BE2C (cell line): ENCODE data around the gene EGF.

Experiments
- DNase-seq: peaks from one replicate; pipeline ENCODE4 v3.0.0-alpha.2; 2020
- H3K27me3 ChIP-seq: fragments of 250-450 bp; sonication (Bioruptor Pico); 2 replicates; pipeline ENCODE4 v1.5.1; 2020; ENCODE audit warnings: mild to moderate bottlenecking
- H3K36me3 ChIP-seq: fragments of 250-450 bp; sonication (Bioruptor Pico); 2 replicates; pipeline ENCODE4 v1.5.1; 2020; ENCODE audit warnings: mild to moderate bottlenecking
- H3K4me1 ChIP-seq: fragments of 250-450 bp; sonication (Bioruptor Pico); 2 replicates; pipeline ENCODE4 v1.5.1; 2020
- H3K4me3 ChIP-seq: 2 replicates; pipeline ENCODE4 v1.5.1; 2011; ENCODE audit warnings: low read depth, low read length
- H3K9me3 ChIP-seq: fragments of 250-450 bp; sonication (Bioruptor Pico); 2 replicates; pipeline ENCODE4 v1.5.1; 2020
- TF ChIP-seq, protein P1 (sequence below): IDR thresholded peaks from 2 replicates; pipeline ENCODE4 v1.5.1; 2012; ENCODE audit warnings: mild to moderate bottlenecking, low read depth, low read length

Gene EGF

DNA sequence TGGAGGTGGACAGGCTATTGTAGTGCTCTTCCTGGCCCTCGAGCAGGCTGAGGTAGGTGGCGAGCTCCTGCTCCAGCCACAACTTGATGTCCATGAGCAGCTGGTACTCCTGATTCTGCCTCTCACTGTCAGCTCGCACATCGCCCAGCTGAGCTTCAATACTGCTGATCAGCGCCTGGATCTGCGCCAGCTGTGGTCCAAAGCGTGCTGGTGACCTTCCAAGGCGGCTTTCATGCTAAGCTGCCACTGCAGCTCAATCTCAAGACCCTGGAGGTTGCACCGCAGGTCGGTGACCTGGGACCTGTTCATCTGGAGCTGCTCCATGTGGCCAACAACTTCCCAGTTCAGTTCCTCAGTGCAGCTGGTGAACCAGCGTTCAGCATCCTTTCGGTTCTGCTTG, 33.6 kb upstream of the EGF start:
- DNase-seq, result no peak
- Histone ChIP-seq H3K36me3 (no peaks in the 10 kb centered on the region), H3K4me3 (no peak overlapping the region), H3K27me3 (no peaks in the 10 kb centered on the region), H3K9me3 (no peaks in the 10 kb centered on the region), H3K4me1 (no peaks in the 10 kb centered on the region)
- TF ChIP-seq, protein P1, sequence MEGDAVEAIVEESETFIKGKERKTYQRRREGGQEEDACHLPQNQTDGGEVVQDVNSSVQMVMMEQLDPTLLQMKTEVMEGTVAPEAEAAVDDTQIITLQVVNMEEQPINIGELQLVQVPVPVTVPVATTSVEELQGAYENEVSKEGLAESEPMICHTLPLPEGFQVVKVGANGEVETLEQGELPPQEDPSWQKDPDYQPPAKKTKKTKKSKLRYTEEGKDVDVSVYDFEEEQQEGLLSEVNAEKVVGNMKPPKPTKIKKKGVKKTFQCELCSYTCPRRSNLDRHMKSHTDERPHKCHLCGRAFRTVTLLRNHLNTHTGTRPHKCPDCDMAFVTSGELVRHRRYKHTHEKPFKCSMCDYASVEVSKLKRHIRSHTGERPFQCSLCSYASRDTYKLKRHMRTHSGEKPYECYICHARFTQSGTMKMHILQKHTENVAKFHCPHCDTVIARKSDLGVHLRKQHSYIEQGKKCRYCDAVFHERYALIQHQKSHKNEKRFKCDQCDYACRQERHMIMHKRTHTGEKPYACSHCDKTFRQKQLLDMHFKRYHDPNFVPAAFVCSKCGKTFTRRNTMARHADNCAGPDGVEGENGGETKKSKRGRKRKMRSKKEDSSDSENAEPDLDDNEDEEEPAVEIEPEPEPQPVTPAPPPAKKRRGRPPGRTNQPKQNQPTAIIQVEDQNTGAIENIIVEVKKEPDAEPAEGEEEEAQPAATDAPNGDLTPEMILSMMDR, result no peak

DNA sequence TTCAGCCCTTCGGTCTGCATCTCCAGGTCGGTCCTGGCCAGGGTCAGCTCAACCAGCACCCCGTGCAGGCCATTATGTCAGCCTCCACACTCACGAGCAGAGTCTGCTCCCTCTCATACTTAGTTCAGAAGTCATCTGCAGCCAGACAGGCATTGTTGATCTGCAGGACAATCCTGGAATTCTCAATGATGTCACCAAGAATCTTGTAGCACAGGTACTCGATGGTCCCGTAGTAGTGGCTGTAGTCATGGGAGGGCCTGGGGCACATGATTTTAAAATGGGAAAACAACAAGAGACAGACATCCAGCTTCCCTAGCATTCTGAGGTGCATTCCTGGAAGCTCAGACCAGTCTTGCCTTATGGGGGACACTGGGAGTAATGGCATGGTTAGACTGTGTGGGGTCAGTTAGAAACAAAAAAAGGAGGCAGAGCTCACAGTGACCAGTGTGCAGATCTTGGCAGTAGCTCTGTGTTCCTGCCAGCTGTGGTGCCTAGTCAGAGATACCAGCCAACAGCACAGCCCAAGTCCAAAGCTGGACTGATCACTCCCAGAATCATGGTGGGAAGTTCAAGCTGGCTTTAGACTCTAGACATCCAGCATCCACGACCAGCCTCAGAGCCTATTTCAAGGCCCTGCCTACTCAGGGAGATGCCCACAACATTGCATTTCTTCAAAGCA, 32.9 kb upstream of the EGF start:
- Histone ChIP-seq H3K4me1 (no peaks in the 10 kb centered on the region), H3K27me3 (no peaks in the 10 kb centered on the region), H3K36me3 (no peaks in the 10 kb centered on the region), H3K9me3 (no peaks in the 10 kb centered on the region), H3K4me3 (no peak overlapping the region)
- TF ChIP-seq, protein P1, result no peak
- no peak for DNase-seq

DNA sequence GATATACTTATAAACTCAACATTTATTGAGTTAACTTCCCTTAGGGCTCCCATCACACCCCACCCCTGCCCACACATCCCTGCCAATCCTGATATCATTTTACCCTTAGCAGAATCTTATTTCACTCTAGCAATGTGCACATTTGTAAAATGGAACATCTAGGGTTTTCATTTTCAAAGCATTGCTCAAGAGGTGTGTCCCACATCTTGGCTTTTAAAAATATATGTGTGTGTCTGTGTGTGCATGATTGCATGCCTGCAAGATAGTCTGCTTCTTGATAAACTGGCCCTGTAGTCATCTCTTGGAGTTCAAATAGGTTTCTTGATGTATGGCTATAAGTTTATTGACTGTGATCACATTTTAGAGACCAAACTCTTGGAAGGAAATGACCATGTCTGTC, 26.4 kb upstream of the EGF start:
- no peak overlapping the region for H3K4me3 ChIP-seq
- TF ChIP-seq, protein P1, result no peak
- DNase-seq, result no peak
- no peaks in the 10 kb centered on the region for H3K36me3 ChIP-seq
- no peaks in the 10 kb centered on the region for H3K27me3 ChIP-seq
- H3K9me3 ChIP-seq, result no peaks in the 10 kb centered on the region
- H3K4me1 ChIP-seq, result no peaks in the 10 kb centered on the region

DNA sequence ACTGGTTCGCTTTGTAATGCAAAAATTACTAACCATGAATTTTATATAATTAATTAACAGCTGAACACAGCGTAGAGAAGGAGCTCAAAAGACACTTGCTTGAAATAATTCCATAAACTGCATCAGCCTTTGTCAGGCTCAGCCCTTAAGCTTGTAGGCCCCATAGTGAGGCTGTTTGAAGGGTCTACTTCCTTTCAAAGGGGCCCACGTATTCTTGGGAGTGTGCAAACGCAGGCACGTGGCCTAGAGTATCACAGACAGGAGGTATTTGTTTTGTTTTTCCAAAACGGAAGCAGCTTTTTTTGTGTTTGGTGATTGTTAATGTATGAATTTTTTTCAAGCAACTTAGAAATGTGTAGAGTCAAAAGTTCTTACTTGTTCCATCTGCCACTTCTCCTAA, 25.6 kb upstream of the EGF start:
- no peaks in the 10 kb centered on the region for H3K9me3 ChIP-seq

DNA sequence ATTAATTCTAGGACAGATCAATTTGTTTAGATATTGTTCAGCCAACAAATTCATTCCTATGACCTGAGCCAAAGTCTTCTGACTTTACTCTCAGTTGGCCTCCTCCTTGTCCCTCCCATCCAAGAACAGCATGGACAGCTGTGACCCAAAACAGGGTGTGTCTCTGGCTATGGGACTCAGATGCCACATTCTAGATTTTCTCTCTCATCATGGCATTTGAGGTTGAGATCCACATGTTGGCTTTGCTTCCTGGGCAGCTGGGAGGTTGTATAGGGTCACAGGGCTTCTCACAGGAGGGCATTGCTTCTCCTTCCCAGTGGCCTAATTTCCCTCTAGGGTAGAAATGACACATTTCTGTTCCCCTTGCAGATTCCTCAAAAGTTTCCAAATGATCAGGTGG, 22.6 kb upstream of the EGF start:
- TF ChIP-seq, protein P1, result no peak
- Histone ChIP-seq H3K4me3 (no peak overlapping the region), H3K4me1 (no peaks in the 10 kb centered on the region), H3K9me3 (no peaks in the 10 kb centered on the region), H3K36me3 (no peaks in the 10 kb centered on the region), H3K27me3 (no peaks in the 10 kb centered on the region)
- DNase-seq, result no peak

More for the DNA sequence above, 25.6 kb upstream of the EGF start:
- H3K27me3 ChIP-seq, result no peaks in the 10 kb centered on the region
- TF ChIP-seq, protein P1, result no peak
- H3K4me3 ChIP-seq, result no peak overlapping the region
- DNase-seq, result no peak
- H3K4me1 ChIP-seq, result no peaks in the 10 kb centered on the region
- no peaks in the 10 kb centered on the region for H3K36me3 ChIP-seq

DNA sequence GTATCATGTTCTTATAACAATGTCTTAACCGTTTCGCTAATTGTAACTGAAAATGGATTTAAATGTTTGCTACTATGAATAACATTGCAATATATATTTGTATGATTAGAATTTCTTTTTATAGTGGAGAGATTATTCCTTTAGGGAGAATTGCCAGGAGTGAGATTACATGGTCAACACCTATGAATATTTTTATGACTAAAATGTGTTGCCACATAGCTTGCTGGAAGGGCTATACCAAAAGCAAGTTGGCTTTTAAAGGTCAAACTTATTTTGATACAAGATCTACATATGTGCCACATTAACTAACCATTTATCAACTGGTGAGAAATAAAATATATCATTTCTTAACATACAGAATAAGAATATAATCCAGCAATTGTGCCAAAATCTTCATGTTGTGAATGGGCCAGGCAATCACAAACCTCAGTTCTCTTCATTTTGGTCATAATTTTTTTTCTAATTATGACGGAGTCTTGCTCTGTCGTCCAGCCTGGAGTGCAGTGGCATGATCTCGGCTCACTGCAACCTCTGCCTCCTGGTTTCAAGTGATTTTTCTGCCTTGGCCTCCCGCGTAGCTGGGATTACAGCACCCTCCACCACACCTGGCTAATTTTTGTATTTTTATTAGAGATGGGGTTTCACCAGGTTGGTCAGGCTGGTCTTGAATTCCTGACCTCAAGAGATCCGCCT, 10.0 kb upstream of the EGF start:
- no peaks in the 10 kb centered on the region for H3K36me3 ChIP-seq
- no peak overlapping the region for H3K4me3 ChIP-seq
- TF ChIP-seq, protein P1, result no peak
- no peaks in the 10 kb centered on the region for H3K9me3 ChIP-seq
- H3K4me1 ChIP-seq, result no peaks in the 10 kb centered on the region
- no peak for DNase-seq
- H3K27me3 ChIP-seq, result no peaks in the 10 kb centered on the region
